Measurements from ENCODE around the gene PCMTD2. TPM values are rescaled to one million over a fixed set of nuclear protein-coding genes. Genes with fewer than 3 reads are reported as not detected.

Gene PCMTD2
- total RNA-seq, 1 donor from 2014 or later, result 89.1 TPM

GRCh38 chr20:64256282-64256935, 861 bp downstream of the PCMTD2 start:
- no peak for DNase-seq

DNA sequence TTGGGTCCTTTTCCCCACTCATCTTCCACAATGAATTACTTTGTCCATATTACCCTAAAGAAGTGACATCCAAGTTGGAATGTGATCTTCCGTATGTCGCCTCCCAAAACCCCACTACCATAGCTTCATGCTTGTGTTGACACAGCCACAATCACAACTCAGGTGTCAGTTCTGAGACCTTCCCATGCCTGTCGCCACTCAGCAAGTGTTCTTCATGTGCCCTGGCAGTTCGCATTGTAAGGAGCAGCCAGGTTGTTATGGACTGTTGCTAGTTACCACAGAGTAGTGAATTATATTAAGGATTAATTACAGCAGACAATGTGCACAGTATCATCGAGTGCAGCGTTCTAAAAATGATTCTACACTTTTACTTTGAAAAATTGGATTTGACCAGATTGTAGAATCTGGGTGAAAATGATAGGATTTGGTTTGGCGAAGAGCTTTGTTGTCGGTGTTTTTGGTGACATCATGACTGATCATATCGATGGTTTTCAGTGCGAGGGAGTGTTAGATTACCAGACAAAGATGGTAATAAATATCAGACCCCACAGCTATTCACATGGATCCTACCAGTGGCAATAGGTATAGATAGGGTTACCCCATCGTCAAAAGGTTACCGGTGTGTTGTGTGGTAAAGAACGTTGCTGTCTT, 1.7 kb downstream of the PCMTD2 start:
- no peak for DNase-seq

- no peak for DNase-seq
These were observed 2.7 kb downstream of the PCMTD2 start for GRCh38 chr20:64258071-64258823.

DNA sequence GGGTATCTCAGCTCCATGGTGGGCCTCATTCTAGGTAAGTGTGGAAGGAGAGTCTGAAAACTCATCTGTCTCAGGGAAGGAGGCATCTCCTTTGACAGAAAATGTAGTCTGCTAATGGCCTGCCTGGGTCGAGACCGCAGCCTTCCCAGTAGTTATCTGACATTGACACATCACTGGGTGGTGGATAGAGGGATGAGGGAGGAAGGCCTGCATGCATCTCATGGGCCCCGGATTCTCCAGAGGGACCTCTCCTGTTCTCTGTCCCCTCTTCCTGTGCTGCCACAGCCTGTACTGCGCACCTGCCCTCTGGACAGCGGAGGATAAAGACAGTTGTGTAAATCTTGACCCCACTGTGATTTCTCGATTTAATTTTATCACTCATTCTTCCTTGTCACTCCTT, 4.7 kb downstream of the PCMTD2 start:
- no peak for DNase-seq

- peak; percentile 22 for DNase-seq
These were observed 5.6 kb downstream of the PCMTD2 start for GRCh38 chr20:64261138-64261537.

GRCh38 chr20:64264091-64264490, 8.5 kb downstream of the PCMTD2 start:
- DNase-seq, result no peak

- DNase-seq, result no peak
These were observed 9.7 kb downstream of the PCMTD2 start for GRCh38 chr20:64265201-64265600.

DNA sequence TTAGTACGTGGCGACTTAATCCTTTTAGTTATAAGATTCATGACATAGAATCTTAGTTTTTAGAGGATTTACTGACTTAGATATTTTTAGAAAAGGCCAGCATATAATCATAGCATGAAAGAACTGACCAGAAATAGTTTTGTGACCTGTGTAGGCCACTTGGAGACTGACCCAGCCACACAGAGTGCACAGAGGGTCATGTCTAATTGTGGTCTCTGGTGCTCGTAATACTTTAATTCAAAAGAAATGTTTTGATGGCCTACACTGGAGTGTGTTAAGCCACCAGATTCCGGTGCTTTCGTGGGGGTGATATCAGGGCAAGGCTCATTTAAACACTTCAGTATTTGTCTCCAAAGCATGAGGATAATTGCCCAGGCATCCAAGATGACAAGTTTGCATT, 11.4 kb downstream of the PCMTD2 start:
- DNase-seq, result no peak

GRCh38 chr20:64268174-64268573, 12.6 kb downstream of the PCMTD2 start:
- no peak for DNase-seq

DNA sequence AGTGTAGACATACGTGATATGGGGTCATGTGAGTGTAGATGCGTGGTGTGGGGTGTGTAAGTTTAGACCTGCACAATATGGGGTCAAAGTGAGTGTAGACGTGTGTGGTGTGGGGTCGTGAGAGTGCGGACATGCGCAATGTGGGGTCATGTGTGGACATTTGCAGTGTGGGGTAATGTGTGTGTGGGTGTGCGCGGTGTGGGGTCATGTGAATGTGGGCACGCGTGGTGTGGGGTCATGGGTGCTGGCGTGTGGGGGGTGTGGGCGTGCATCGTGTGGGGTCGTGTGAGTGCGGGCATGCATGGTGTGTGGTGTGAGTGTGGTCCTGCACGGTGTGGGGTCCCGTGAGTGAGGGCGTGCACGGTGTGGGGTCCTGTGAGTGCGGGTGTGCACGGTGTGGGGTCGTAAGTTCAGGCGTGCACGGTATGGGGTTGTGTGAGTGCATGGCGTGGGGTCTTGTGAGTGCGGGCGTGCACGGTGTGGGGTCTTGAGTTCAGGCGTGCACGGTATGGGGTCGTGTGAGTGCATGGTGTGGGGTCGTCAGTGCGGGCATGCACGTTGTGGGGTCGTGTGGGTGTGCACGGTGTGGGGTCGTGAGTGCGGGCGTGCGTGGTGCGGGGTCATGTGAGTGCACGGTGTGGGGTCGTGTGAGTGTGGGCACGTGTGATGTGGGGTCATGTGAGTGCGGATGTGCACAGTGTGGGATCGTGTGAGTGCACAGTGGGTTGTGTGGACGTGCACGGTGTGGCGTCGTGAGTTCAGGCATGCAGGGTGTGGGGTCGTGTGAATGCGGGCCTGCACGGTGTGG, 14.3 kb downstream of the PCMTD2 start:
- DNase-seq, result no peak

GRCh38 chr20:64271636-64272035, 16.1 kb downstream of the PCMTD2 start:
- no peak for DNase-seq

DNA sequence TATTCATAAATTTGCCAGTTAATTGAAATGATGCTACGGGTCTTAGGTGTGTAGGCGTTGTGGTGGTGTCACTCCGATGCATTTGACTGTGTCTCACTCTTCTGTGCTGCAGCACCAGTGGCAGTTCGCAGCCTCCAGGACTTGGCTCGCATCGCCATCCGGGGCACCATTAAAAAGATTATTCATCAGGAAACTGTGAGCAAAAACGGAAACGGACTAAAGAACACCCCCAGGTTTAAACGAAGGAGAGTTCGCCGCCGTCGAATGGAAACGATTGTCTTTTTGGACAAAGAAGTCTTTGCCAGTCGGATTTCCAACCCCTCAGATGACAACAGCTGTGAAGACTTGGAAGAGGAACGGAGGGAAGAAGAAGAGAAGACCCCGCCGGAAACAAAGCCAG, 17.6 kb downstream of the PCMTD2 start:
- no peak for DNase-seq

DNA sequence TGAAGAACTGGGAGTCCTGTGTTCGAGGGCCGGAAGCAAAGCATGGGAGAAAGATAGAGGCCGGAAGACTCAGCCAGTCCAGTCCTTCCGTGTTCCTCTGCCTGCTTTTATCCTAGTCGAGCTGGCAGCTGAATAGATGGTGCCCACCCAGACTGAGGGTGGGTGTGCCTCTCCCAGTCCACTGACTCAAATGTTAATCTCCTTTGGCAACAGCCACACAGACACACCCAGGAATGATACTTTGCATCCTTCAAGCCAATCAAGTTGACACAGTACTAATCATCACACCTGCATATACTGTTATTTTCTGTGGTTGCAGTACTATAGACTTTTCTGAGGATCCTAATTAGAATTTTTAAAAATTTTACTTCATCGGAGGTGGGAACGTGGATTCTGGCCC, 21.3 kb downstream of the PCMTD2 start:
- no peak for DNase-seq

DNA sequence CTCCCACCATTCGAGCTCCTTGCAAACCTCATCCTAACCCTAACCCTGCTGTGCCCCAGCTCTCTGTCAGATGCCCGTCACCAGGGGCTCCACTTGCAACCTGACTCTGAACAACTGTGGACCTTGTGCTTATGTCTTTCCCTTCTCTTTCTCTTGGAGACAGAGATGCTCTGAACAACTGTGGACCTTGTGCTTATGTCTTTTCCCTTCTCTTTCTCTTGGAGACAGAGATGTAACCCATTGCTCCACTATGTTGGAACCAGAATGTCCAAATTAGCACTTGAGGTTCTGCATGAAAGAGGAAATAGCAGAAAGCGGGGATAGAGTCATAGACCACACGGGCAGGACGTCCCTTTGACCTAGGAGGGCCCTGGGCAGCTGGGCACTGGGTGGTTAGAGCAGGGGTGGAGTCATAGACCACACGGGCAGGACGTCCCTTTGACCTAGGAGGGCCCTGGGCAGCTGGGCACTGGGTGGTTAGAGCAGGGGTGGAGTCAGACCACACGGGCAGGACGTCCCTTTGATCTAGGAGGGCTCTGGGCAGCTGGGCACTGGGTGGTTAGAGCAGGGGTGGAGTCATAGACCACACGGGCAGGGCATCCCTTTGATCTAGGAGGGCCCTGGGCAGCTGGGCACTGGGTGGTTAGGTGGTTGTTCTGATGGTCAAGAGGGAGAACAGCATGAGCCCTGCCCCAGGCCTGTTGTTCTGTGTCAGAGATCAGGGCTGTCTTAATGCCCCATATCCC, 22.2 kb downstream of the PCMTD2 start:
- no peak for DNase-seq

GRCh38 chr20:64278317-64278681, 22.8 kb downstream of the PCMTD2 start:
- DNase-seq, result no peak

DNA sequence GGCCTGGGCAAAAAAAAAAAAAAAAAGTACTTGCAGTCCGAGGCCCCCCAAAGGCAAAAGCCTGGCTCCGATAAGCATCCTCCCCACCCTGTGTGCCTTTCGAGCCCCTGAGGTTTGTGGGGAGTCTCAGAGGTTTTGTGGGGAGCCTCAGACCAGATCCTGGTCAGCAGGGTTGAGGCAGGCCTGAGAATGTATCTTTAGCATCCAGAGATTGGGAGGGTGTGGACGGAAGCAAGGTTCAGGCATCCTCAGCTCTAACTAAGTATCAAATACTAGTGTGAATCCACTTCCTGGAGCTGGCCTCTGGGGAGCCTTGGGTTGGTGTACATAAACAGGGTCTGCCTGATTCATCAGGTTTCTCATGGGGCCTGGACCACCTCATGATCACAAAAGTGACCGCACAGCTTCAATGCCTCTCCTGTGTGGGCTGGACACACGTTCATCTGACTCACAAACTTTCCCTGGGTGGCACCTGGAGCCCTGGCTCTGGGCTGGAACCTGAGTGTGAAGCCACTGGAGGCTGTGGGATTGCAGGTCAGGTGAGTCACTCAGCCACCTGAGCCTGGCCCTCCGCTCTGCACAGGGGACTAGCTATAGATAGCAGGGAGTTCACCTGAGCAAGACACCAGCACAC, 24.4 kb downstream of the PCMTD2 start:
- DNase-seq, result no peak

DNA sequence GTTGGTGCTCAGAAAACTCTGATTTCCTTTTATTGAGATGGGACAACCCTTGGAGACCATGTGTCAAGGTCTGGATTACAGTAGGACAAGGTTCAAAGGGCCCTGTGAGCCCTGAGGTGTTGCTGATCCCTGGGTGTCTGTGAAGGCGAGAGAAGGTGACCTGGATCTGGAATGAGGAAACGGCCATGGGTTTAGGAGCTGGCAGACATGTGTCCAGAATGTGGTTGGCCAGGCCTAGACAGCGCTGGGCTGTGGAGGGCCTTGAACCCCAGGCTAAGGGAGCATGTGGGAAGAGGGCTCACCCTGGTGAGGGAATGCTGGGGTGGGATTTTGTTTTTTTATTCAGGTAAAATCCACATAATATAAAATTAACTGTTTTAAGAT, 24.9 kb downstream of the PCMTD2 start:
- DNase-seq, result no peak

- DNase-seq, result no peak
These were observed 28.1 kb downstream of the PCMTD2 start for GRCh38 chr20:64283646-64284045.

DNA sequence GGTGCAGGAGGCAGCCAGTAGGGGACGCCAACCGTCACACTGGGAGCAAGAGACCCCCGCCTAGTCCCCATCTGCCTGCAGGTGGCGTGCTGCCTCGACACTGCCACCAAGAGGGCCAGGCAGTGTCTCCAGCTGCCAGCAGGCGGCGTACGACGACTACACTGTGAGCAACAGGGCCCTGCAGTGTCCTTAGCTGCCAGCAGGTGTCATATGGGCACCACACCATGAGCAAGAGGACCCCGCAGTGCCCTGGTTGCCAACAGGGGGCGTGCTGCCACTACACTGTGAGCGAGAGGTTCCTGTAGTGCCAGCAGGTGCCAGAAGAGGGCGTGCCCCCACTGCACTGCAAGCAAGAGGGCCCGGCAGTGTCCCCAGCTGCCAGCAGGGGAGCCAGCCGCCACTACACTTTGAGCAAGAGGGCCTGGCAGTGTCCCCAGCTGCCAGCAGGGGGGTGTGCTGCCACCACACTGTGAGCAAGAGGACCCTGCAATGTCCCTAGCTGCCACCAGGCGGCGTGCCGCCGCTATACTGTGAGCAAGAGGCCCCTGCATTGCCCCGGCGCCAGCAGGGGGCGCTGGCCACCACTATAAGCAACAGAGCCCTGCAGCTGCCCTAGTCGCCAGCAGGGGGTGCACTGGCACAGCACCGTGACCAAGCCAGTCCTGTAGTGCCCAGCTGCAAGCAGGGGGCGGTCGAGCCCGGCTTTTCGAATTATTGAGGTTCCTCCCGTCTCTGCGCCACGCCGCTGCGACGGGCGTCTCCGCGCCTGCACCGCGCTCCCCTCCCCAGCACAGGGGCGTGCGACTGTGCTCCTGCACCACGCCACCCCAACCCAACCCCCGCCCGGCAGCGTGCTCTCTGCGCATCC, 30.3 kb downstream of the PCMTD2 start:
- peak; percentile 19 for DNase-seq

- DNase-seq, result peak; percentile 11
These were observed 31.1 kb downstream of the PCMTD2 start for GRCh38 chr20:64286447-64287263.

All from tongue (tissue), 2 donors.